Stimulated activated CD4-positive, alpha-beta T cell treated with anti-CD3 and anti-CD28 coated beads, Interleukin-12 subunit alpha, Interleukin-12 subunit beta, amount 100 ng/mL, for 48 hours (primary cell): ENCODE results near the gene ZNF287.
"Not testable (repeated sequence)": the region's sequence is repeated elsewhere in the genome, so short reads cannot be mapped to it uniquely, and the experiment has no call there.

Source experiments
- DNase-seq, 3 donors: peaks; one replicate each; pipeline ENCODE4 v3.0.0-alpha.2; 2020; ENCODE audit warnings: low read depth in 2 of 3, low spot score in 1 of 3

The ZNF287 gene

DNA sequence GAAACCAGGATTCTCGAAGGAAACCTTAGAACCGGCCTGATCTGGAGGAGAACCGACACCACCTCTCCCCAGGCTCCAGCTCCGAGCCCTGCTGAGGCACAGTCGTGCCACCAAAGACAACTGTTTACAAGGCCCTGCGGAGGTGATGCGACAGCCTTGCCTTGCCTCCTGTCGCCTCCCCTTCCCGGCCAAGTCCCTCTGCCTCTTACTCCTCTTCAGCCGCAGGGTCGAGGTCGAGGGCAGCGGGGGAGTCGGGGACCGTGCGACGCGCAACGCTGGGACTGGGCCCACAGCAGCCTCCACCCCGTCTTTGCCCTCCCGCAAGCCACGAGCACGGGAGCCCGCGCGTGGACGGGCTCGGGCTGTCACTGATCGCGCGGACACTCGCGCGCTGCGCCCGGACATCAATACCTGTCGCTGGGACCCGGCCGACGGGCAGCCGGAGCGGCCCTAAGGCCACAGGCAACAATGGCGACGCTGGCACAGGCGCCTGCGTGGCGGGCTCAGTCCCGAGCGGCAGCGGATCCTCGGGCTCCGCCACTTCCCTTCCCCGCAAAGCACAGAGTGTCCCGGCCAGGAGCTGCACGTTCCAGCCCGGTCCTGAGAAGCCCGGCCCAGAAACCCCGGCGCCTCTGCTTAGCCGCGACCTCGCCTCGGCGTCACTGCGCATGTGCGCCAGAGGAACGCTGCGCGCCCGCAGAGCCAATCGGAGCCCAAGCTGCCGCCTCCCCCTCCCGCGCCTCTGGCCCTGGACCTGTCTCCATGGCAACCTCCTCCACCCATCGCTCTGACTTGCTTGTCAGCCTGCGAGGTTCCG lies at the start of gene ZNF287:
TSS of gene ZNF287 (minus strand) at position 664 of the 817 bp plus-strand sequence. CDS start 1,473 bp downstream, outside the sequence.
- DNase-seq: peak; percentile 87 to 93 (median 87)

DNA sequence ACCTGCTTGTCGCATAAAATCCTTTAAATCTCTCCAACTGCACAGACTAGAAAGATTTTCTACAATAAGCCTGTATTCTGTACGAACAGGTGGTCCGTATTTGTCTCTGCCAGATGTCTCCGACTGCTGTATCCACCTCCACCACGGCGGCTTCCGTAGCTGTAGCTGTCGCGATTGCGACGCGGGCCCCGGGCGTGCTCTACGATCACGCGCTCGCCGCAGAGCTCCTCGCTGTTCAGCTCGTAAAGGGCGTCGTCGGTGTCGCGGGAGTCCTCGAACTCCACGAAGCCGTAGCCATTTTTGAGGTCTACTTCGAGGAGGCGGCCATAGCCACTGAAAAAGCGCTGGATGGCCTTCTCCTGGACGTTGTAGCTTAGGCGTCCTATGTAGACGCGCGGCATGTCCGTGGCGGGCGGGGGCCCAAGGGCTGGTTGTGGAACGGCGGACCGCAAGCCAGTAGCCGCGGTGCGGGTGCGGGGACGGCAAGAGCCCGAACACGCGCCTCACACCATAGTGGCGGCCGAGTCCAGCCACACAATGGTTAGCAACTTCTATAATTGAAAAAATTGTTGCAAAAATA lies 48.6 kb upstream of the ZNF287 start:
- DNase-seq: no peak

DNA sequence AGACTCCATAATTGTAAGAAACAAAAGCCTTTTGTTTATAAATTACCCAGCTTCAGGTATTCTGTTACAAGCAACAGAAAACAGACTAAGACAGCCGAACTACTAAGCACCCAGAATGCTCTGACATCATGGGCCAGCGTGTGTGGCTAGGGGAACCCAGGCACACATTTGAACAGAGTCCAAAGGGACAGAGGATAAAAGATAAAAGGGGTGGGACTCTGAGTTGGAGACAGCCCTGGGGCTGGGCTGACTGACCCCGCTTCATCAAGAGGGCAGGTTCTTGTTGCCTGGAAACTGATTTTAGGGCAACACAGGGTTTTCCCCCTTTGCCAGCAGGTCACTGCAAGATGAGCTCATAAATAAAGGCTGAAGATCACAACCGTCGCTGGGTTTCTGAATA lies 30.5 kb upstream of the ZNF287 start:
- DNase-seq: no peak

DNA sequence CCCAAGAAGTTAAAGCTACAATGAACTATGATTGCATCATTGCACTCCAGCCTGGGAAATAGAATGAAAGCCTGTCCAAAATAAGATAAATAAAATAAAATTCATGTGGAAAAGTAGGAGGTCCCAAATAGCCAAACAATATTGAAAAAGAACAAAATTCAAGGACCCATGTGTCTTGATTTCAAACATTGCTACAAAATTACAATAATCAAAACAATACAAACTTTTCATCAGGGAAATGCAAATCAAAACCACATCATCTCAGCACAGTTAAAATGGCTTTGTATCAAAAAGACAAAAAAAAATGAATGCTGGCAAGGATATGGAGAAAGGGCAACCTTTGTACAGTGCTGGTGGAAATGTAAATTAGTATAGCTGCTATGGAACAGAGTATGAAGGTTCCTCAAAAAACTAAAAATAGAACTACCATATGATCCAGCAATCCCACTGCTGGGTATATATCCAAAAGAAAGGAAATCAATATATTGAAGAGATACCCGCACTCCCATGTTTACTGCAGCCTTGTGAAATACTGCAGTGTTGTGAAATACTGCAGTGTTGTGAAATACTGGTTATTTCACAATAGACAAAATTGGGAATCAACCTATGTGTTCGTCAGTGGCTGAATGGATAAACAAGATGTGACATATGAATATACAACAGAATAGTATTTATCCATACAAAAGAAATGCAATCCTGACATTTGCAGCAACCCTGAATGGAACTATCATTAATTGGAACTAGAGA lies 24.5 kb upstream of the ZNF287 start:
- DNase-seq: no peak

- peak; percentile 87 to 94 (median 89) for DNase-seq
These were observed 20.3 kb upstream of the ZNF287 start for GRCh38 chr17:16589097-16589969.

DNA sequence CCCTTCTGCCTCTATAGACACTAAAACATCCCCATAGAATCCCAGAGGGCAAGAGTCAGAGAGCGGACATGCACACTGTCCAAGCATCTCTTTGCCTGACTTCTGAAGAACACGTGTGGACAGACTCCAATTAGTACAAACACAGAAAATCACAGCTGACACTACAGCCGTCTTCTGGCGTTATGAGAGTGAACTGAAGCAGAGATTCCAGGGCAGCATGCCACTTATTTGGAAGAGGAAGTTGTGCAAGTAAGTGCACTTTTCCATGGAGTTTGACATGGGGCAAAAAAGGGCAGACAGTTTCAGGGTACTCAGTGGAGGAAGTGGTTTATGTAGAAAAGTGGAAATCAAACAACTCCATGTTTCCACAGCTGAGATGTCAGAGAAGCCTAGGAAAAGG lies 16.8 kb upstream of the ZNF287 start:
- DNase-seq: no peak

DNA sequence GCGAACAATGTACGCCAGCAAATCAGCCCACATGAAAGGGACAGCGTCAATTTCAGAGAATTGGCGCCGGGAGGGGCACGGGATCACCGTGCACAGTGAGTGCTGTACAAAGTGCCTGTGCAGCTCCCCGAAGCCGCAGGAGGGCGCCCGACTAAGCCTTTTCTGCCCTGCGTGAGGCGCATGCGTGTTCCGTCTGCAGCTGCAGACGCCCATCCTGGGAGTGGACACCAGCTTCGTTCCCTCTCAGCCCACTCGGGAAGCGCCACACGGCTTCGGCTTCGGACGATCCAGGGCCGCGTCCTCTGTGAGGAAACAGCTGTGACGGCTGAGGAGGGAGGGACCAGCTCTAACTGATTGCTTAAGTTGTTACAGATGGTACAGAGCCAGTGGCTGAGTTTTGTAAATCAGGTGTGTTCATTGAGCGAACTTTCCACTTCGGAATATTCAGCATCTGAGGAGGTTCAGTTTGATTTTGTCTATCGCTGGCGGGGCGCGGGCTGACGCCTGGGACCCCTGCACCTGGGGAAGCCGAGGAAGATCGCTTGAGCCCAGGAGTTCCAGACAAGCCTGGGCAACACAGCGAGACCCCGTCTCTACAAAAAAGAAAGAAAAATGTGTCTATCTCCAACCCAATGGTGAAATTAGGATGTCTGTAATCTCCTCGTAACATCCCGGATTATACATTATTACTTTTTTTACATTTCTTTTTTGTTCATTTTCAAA lies 15.4 kb upstream of the ZNF287 start:
- DNase-seq: peak; percentile 89 to 94 (median 91)

GRCh38 chr17:16583781-16584180 lies 14.8 kb upstream of the ZNF287 start:
- DNase-seq: no peak

DNA sequence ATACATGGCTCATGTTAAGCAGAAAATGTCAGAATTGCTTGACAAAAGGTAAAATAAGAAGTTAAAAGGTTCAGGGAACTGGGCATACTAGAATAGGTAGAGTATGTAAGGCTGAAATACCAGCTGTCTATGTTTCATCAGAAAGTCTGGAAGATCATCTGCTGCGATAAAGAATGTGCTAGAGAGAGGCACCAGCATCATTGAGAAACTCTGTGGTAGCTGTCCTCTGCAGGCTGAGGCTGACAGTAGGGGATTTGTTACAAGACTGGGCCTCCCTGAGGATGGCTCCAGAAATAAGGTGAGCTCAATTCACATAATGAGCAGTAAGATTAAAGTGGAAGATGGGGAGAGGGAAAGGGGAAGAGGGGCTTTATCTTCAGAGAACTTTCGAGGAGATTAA lies 4.5 kb upstream of the ZNF287 start:
- DNase-seq: no peak

- DNase-seq: no peak
These were observed 331 bp upstream of the ZNF287 start for GRCh38 chr17:16569358-16569712.

DNA sequence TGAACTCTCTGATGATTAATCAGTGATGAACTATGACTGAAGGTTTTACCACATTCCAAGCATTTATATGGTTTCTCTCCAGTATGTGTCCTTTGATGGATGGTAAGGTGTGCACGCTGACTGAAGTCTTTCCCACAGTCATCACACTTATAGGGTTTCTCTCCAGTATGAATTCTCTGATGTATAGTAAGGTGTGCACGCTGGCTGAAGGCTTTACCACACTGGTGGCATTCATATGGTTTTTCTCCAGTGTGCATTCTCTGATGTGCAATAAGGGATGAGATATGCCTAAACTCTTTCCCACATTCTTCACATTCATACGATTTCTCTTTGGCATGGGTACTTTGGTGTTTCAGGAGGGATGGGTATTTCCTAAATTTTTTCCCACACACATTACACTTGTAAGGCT lies 16.4 kb downstream of the ZNF287 start:
- DNase-seq: no peak

DNA sequence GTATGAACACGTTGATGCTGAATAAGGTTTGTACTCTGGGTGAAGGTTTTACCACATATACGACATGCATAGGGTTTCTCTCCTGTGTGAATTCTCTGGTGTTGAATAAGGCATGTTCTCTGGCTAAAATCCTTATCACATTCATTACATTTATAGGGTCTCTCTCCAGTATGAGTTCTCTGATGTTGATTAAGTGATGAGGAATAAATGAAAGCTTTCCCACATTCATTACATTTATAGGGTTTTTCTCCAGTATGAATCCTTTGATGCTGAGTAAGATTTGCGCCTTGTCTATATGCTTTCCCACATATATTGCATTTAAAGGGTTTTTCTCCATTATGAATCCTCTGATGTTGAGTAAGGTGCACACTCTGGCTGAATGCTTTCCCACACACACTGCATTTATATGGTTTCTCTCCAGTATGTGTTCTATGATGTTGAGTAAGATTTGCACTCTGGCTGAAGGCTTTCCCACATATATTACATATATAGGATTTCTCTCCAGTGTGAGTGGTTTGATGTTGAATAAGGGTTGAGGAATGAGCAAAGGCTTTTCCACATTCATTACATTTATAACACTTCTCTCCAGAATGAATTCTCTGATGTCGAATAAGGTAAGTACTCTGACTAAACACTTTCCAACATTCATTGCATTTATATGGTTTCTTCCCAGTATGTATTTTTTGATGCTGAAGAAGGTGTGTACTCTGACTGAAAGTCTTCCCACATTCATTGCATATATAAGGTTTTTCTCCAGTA lies 16.9 kb downstream of the ZNF287 start:
- no peak for DNase-seq

DNA sequence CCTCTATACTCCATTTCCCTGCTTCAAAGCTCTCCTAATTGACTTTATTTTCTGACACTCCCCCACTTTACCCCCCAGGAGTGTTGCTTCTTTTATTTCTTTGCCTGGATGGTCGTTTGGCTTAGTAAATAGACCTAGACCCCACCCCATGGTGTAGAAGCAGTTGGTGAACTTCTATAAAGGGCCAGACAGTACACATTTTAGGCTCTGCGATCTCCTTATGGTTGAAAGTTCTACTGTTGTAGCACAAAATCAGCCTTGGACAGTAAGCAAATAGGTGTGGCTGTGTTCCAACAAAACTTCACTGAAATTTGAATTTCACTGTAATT lies 31.9 kb downstream of the ZNF287 start:
- DNase-seq: no peak

- no peak for DNase-seq
These were observed 34.8 kb downstream of the ZNF287 start for GRCh38 chr17:16534236-16534635.

GRCh38 chr17:16529906-16530305 lies 39.1 kb downstream of the ZNF287 start:
- no peak for DNase-seq

GRCh38 chr17:16527298-16527697 lies 41.7 kb downstream of the ZNF287 start:
- DNase-seq: no peak

GRCh38 chr17:16525556-16525955 lies 43.4 kb downstream of the ZNF287 start:
- DNase-seq: not testable (repeated sequence)

GRCh38 chr17:16521070-16521727 lies 47.8 kb downstream of the ZNF287 start:
- peak; percentile 44 to 52 (median 45) for DNase-seq

DNA sequence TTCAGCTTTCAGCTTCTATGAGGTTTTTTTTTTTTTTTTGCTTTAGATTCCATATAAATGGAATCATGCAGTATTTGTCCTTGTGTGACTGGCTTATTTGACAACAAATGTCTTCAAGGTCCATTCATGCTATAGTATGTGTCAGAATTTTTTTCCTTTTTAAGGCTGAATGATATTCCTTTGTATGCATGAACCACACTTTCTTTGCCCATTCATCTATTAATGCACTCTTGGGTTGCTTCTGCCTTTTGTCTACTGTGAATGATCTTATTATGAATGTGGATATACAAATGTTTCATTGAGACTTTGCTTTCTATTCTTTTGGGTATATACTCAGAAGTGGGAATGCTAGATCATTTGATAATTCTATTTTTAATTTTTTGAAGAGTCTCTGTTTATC lies 50.0 kb downstream of the ZNF287 start:
- no peak for DNase-seq
